HL-60/S4 treated with retinoic acid at 250 ng/mL for 4 days and 3 days (cell line): ENCODE data around the gene PLEKHB1.

ENCODE experiments used
- in situ Hi-C: fragments of 300-500 bp; cut with MboI; formaldehyde crosslinking; loops from 2 replicates; pipeline ENCODE4 v1.7.0; 2022; ENCODE audit warnings: low sequenced_read_pairs

The PLEKHB1 gene

DNA sequence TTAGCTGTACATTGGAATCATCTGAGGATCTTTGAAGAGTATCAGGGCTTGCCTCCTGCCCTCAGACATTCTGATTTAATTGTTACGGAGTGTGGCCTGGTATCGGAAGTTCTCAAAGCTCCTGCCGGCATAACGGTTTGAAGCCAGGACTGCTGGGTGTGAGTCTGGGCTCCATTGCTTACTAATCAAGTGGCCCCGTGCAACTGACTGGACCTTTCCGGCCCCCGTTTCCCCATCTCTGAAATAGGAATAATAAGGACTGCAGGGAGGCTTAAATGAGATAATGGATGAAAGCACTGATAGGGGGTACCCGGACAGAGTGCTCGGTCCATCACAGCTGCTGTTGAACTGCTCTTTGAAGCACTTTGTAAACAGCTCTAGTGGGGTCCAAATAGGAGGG lies 1.7 kb downstream of the PLEKHB1 start:
- in situ Hi-C loops: no loop called here

GRCh38 chr11:73648571-73649046 lies 2.2 kb downstream of the PLEKHB1 start:
- in situ Hi-C loops: no loop called here

GRCh38 chr11:73649206-73649605 lies 2.8 kb downstream of the PLEKHB1 start:
- in situ Hi-C loops: no loop called here

DNA sequence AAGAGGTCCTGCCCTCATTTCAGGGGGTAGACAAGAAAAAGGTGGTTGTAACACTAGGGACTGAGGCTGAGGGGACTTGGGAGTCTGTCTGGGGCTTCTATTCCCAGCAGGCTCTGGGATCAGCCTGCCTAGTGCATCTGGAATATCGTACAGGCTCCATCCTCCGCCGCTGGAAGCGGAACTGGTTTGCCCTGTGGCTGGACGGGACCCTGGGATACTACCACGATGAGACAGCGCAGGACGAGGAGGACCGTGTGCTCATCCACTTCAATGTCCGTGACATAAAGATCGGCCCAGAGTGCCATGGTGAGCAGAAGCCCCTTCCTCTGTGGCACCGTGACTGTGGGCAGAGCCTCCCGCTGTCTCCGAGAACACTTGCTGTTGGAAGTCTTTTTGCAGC lies 4.0 kb downstream of the PLEKHB1 start:
- in situ Hi-C loops: no loop called here

GRCh38 chr11:73651252-73651651 lies 4.9 kb downstream of the PLEKHB1 start:
- in situ Hi-C loops: no loop called here

GRCh38 chr11:73651661-73652045 lies 5.3 kb downstream of the PLEKHB1 start:
- in situ Hi-C loops: no loop called here

- in situ Hi-C loops: no loop called here
Observed at GRCh38 chr11:73652046-73652730, 5.8 kb downstream of the PLEKHB1 start.

DNA sequence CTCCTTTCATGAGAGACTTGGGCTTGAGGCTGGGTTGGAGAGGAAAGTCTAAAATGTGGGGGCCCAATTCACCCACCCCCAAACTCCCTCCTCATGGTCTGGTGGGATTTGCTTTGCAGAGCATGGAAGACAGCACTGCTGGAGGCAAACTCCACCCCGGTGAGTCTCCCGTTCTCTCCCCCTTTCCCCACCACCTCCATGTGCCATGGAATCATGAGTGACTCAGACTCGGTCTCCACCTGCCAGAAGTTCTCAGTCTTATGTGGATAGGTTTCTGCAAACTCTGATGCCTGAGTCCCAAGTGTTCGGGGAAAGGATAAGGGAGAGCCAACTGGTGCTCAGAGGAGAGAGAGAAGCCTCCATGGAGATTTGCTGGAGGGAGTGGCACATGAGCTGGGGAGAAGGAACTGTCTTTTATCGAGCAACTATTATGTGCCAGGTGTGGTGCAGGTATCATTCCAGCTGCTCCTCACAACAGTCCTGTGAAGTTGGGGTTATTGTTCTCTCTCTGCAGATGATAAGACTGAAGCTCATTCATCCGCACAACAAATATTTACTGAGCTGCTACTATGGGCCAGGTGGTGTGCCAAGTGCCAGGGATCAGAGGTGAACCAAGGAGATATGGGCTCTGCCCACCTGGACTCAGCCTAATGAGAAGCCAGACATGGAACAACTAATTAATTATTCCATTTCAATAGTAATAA lies 6.6 kb downstream of the PLEKHB1 start:
- in situ Hi-C loops: no loop called here

GRCh38 chr11:73653996-73654395 lies 7.6 kb downstream of the PLEKHB1 start:
- in situ Hi-C loops: no loop called here

DNA sequence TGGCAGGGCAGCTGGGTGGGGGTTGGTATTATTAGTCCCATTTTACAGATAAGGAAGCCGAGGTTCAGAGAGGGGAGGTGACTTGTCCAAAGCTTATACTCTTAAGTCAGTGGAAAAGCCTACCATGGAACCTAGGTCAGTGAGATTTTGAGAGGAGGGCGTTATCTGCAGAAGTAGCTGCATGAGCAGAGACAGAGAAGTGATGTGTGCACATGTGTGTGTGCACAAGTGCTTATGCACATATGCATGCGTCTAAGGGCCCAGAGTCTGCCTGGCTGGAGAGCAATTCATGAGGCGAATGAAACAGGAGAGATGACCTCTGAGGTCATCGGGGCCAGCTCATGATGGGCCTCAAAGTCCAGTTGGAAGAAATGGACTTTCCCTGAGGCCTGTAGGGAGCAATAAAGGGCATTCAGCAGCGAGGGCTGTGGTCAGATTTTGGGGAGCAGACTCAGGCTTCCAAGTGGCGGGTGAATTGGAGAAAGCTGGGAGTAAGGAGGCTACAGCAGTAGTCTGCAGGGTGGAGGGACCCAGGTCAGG lies 8.2 kb downstream of the PLEKHB1 start:
- in situ Hi-C loops: no loop called here

DNA sequence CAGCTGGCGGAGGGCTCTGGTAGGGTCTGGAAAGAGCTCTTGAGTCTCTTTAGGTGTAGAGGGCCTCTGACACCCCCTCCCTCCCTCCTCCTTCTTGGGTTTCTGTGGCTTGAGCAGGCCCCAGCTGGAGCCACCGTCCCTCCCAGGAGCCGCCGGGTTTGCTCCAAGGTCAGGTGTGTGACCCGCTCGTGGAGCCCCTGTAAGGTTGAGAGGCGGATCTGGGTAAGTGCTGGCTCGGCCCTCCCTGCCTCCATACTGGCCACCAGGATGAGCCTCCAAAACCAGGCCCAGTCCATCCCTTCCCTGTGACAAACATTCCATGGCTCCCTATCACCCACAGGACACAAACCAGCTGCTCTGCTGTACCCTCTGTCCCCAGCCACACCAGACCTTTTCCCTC lies 9.3 kb downstream of the PLEKHB1 start:
- in situ Hi-C loops: no loop called here

- in situ Hi-C loops: no loop called here
Observed at GRCh38 chr11:73656985-73657384, 10.6 kb downstream of the PLEKHB1 start.

DNA sequence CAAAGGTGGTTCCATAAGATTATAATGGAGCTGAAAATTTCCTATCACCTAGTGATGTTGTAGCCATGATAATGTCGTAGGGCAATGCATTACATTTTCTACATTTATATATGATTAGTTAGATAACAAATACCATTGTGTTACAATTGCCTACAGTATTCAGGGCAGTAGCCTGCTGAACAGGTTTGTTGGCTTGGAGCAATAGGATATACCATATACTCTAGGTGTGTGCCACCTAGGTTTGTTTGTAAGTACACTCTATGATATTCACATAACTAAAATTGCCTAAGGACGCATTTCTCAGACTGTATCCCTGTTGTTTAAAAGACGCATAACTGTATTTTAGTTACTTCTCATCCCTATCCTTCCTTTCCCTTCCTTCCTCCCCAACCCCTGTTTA lies 13.6 kb downstream of the PLEKHB1 start:
- in situ Hi-C loops: no loop called here

DNA sequence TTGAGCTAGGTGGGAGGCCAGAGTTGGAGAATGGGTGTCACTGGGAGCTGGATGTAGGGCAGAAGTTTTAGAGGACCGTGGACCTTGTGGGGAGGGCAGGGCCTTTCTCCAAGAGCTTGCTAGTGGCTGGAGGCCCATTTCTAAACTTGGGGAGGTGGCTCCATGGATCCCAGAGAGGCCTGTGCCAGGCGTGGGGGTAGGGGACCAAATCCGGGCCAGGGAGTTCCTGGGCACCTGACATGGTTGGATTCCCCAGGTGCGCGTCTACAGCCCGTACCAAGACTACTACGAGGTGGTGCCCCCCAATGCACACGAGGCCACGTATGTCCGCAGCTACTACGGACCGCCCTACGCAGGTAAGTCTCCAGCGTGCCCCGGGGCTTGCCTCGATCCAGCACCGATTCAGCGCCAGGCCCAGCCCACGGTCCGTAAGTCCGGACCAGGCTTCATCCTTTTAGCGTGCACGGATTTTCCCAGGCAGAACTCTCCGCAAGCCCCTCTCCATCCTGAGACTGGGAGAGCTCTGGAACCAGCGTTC lies 14.2 kb downstream of the PLEKHB1 start:
- in situ Hi-C loops: no loop called here

DNA sequence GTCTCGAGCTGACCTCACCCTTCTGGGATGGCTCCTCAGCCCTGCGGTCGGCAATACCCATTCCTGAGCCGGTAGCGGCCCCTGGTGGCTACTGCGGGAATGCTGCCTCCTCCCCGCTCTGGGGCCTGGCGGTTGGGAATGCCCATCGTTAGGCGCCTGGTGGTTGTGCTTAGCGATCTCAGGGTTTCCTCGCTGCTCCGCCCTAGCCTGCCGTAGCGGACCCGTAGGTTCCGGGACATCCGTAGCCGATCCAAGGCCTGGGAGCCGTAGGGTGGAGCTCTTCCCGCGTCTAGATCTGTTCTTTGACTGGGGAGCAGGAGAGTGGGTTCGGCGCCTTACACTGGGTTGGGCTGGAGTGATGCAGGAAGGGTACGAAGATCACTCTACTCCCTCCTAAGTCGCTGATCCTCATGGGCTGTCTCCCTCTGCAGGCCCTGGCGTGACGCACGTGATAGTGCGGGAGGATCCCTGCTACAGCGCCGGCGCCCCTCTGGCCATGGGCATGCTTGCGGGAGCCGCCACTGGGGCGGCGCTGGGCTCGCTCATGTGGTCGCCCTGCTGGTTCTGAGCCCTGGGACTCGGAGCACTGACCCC lies 14.8 kb downstream of the PLEKHB1 start:
- in situ Hi-C loops: no loop called here

DNA sequence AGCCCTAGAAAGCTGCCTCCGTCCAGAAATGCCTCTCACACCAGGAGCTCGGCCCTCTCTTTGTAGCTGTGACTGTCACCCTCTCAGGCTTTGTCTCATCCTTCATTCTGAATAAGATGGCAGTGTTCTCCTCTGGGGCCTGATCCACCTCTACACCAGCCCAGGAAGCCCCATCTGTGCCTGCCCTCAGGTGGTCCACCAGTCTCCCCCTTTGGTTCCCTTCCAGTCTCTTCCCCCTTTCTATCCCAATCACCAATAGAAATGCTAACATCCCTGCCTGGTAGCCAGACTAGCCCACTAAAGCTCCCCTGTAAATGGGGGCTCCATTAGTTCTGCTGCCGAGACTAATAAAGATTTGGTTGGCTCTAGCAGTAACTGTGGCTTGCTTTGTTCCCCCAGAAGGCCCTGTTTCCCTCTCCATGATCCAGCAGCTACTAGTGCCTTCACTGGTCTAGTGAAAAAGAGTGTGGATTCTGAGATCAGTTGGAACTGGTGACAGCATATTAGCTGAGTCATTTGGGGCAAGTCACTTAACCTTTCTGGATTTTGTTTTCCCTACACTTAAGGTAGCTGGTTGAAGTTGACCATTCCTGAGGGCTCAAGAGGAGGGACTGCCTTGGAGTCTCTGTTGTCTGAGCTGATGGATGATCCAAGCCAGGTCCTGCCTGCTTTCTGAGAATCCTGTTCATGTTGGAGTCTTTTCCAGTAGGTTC lies 16.2 kb downstream of the PLEKHB1 start:
- in situ Hi-C loops: no loop called here

- in situ Hi-C loops: no loop called here
Observed at GRCh38 chr11:73663604-73664495, 17.5 kb downstream of the PLEKHB1 start.

DNA sequence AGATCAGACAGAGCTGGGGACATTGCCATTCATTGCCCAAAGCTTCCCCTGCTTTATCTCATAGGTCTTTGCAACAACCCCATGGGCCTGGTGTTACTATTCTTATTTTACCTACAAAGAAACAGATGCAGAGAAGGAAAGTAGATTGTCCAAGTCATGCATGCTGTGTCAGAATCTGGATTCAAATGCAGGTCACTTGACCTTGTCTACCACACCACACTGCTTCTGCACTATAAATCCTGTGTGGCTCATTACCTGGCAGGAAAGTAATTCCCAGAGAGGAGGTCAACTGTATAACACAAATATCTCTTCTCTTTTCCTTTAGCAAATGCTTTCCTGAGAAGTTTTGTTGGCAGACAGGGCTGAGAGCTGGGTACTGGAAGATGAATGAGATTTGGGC lies 18.5 kb downstream of the PLEKHB1 start:
- in situ Hi-C loops: no loop called here

DNA sequence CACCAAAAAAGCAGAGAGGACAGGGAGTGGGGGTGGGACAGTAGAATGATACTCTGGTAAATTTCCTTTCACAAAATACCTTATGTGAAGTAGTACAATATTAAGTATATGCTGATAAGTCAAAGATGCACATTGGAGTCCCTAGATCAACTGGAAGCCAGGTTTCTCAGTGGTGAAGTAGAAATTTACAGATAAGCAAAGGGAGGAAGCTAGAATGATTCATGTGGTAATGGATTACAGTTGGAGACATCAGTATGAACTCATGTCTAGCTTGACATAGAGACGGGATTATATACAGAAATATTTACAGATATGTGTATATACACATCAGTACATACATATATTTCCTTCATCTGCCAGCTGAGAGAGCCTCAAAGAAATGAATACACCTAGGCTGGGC lies 21.5 kb downstream of the PLEKHB1 start:
- in situ Hi-C loops: no loop called here

GRCh38 chr11:73670808-73671207 lies 24.4 kb downstream of the PLEKHB1 start:
- in situ Hi-C loops: no loop called here
